ENCODE results near the gene NRG4.

DNA sequence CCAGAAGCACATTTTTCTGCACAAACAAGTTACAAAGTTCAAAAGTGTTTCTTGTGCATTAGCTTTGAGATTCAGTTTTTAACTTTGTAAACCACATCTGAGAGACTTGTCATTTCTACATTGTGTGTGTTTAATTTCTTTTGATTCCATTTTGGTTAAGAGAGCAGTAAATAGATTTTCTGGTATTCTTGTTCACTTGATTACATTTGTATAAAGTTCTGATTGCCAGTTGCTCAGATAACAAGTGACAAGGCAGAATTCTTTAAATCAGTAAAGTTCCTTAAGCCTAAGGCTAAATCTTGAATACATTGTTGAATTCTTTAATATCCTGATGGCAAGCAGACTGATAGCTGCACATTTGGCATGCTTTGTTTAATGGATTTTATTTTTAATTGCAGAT lies 111.6 kb downstream of the NRG4 start:
- no peak for TF ChIP-seq YY1 (IDR thresholded peaks at IDR 0.05; ENCODE audit: insufficient read depth, insufficient read length)
- no peak for TF ChIP-seq ZNF274 (IDR thresholded peaks at IDR 0.05; ENCODE audit: low read depth, low read length)

All from NT2/D1 (cell line).